NK-92 treated with Interleukin-12 subunit alpha and Interleukin-12 subunit beta, amount 100 ng/mL, for 24 hours (cell line): Measurements from ENCODE around the gene NLGN4Y.
"Not testable (repeated sequence)": the region's sequence is repeated elsewhere in the genome, so short reads cannot be mapped to it uniquely, and the experiment has no call there.

Source experiments
- DNase-seq: peaks from one replicate; lab custom pipeline; 2025; lab: John Stamatoyannopoulos, UW

The NLGN4Y gene

GRCh38 chrY:14834103-14835060 is 310.1 kb downstream of the NLGN4Y start:
- no peak for DNase-seq

GRCh38 chrY:14837466-14837865 is 313.1 kb downstream of the NLGN4Y start:
- DNase-seq: no peak

- DNase-seq: no peak
Measured at GRCh38 chrY:14850734-14851133, 326.4 kb downstream of the NLGN4Y start.

GRCh38 chrY:14860448-14860847 is 336.1 kb downstream of the NLGN4Y start:
- no peak for DNase-seq

- not testable (repeated sequence) for DNase-seq
Measured at GRCh38 chrY:14861033-14861432, 336.7 kb downstream of the NLGN4Y start.

- DNase-seq: no peak
Measured at GRCh38 chrY:14871971-14872370, 347.6 kb downstream of the NLGN4Y start.
